Stomach (tissue), 4 donors: ENCODE data around the gene RGS8.

Source experiments
- CTCF ChIP-seq, 7 experiments: fragments of 450-650 bp in 4 of 7; fragments of 200-600 bp in 3 of 7; sonication (generic) in 3 of 7; IDR thresholded peaks; one replicate each; pipeline ENCODE4 v1.5.1; 2016 to 2019; ENCODE audit warnings: antibody characterized with exemption in 7 of 7, control low read depth in 2 of 7, mild to moderate bottlenecking in 1 of 7
- POLR2A ChIP-seq, 4 donors: fragments of 450-650 bp; IDR thresholded peaks; one replicate each; pipeline ENCODE4 v1.6.1; 2016; ENCODE audit warnings: antibody characterized with exemption in 4 of 4, control low read depth in 2 of 4, mild to moderate bottlenecking in 1 of 4, moderate library complexity in 1 of 4

- TF ChIP-seq CTCF (IDR thresholded peaks at IDR 0.05) = no peak
- TF ChIP-seq POLR2A (IDR thresholded peaks at IDR 0.05) = no peak
Measured at GRCh38 chr1:182666706-182667105, 17.7 kb downstream of the RGS8 start.
